ENCODE measurements around the gene ZNF615. TPM values are rescaled to one million over a fixed set of nuclear protein-coding genes. Genes with fewer than 3 reads are reported as not detected.
A peak's percentile ranks its signal among the peaks of the same experiment; 100 is the strongest.
"Not testable (repeated sequence)": the region's sequence is repeated elsewhere in the genome, so short reads cannot be mapped to it uniquely, and the experiment has no call there.

ZNF615 gene
- total RNA-seq, 1 donor from 2014 or later = 26.5 TPM

GRCh38 chr19:51983361-51983760 lies 24.6 kb downstream of the ZNF615 start:
- no peak for FAIRE-seq
- no peak for DNase-seq (ENCODE audit: low spot score in 2 of 2)

GRCh38 chr19:51980926-51981325 lies 27.1 kb downstream of the ZNF615 start:
- FAIRE-seq; DNase-seq (ENCODE audit: low spot score in 2 of 2): not testable (repeated sequence)

GRCh38 chr19:51980116-51980736 lies 27.8 kb downstream of the ZNF615 start:
- DNase-seq (ENCODE audit: low spot score in 2 of 2) (no peak), FAIRE-seq (no peak)

GRCh38 chr19:51978882-51979281 lies 29.1 kb downstream of the ZNF615 start:
- no peak for FAIRE-seq
- DNase-seq (ENCODE audit: low spot score in 2 of 2) = no peak

- DNase-seq (ENCODE audit: low spot score in 2 of 2) (no peak), FAIRE-seq (no peak)
Observed at GRCh38 chr19:51977346-51977745, 30.7 kb downstream of the ZNF615 start.

- no peak for DNase-seq (ENCODE audit: low spot score in 2 of 2)
- FAIRE-seq = no peak
Observed at GRCh38 chr19:51976852-51977251, 31.2 kb downstream of the ZNF615 start.

- not testable (repeated sequence) for FAIRE-seq
Observed at GRCh38 chr19:51975787-51976186, 32.2 kb downstream of the ZNF615 start.

GRCh38 chr19:51971624-51972023 lies 36.4 kb downstream of the ZNF615 start:
- FAIRE-seq (no peak), DNase-seq (ENCODE audit: low spot score in 2 of 2) (no peak)

More at GRCh38 chr19:51975787-51976186, 32.2 kb downstream of the ZNF615 start:
- DNase-seq (ENCODE audit: low spot score in 2 of 2) = not testable (repeated sequence)

GRCh38 chr19:51970718-51971117 lies 37.3 kb downstream of the ZNF615 start:
- DNase-seq (ENCODE audit: low spot score in 2 of 2) (no peak), FAIRE-seq (no peak)

GRCh38 chr19:51965583-51965982 lies 42.4 kb downstream of the ZNF615 start:
- DNase-seq (ENCODE audit: low spot score in 2 of 2) (no peak), FAIRE-seq (no peak)

- FAIRE-seq; DNase-seq (ENCODE audit: low spot score in 2 of 2): not testable (repeated sequence)
Observed at GRCh38 chr19:51960621-51961233, 47.3 kb downstream of the ZNF615 start.

- DNase-seq (ENCODE audit: low spot score in 2 of 2) = no peak
- no peak for FAIRE-seq
Observed at GRCh38 chr19:51959791-51960190, 48.2 kb downstream of the ZNF615 start.

GRCh38 chr19:51957846-51958245 lies 50.2 kb downstream of the ZNF615 start:
- DNase-seq (ENCODE audit: low spot score in 2 of 2); FAIRE-seq: not testable (repeated sequence)

- DNase-seq (ENCODE audit: low spot score in 2 of 2) = peak; percentile 31 to 38
- no peak for FAIRE-seq
Observed at GRCh38 chr19:51948975-51949374, 59.0 kb downstream of the ZNF615 start.

GRCh38 chr19:51946602-51947001 lies 61.4 kb downstream of the ZNF615 start:
- no peak for FAIRE-seq

GRCh38 chr19:51944798-51945552 lies 63.0 kb downstream of the ZNF615 start:
- FAIRE-seq = no peak
- no peak for DNase-seq (ENCODE audit: low spot score in 2 of 2)

More at GRCh38 chr19:51946602-51947001, 61.4 kb downstream of the ZNF615 start:
- DNase-seq (ENCODE audit: low spot score in 2 of 2) = no peak

Other genes starting within 250 kb of the ZNF615 start
- gene FPR2, start 247.0 kb downstream of the ZNF615 start, total RNA-seq = 0.41 TPM
- gene FPR3, start 213.1 kb downstream of the ZNF615 start, total RNA-seq = under 0.01 TPM
- gene ZNF577, start 120.3 kb downstream of the ZNF615 start, total RNA-seq = 64.8 TPM
- 41.2 TPM for gene ZNF649, start 103.2 kb downstream of the ZNF615 start, total RNA-seq
- 10.6 TPM for gene ZNF613, start 80.7 kb downstream of the ZNF615 start, total RNA-seq
- 20.8 TPM for gene ZNF350, start 21.4 kb downstream of the ZNF615 start, total RNA-seq
- gene ZNF614, start 20.2 kb upstream of the ZNF615 start, total RNA-seq = 32.6 TPM
- gene ZNF432, start 40.6 kb upstream of the ZNF615 start, total RNA-seq = 18.8 TPM
- 52.6 TPM for gene ZNF841, start 87.6 kb upstream of the ZNF615 start, total RNA-seq
- gene ZNF616, start 131.7 kb upstream of the ZNF615 start, total RNA-seq = 28.9 TPM
- 47.7 TPM for gene ZNF836, start 163.4 kb upstream of the ZNF615 start, total RNA-seq
- gene PPP2R1A, start 181.8 kb upstream of the ZNF615 start, total RNA-seq = 159 TPM